Fibroblast of mammary gland (primary cell): ENCODE measurements around the gene RGS6.

Experiments used
- DNase-seq: peaks from one replicate; pipeline ENCODE4 v3.0.0-alpha.2; 2010; ENCODE audit warnings: low read depth
- H3K4me3 ChIP-seq: 2 replicates; pipeline ENCODE4 v1.5.1; 2011; ENCODE audit warnings: low read depth, mild to moderate bottlenecking, low read length, moderate library complexity; ENCODE audit not compliant: control insufficient read depth
- CTCF ChIP-seq: conservative IDR thresholded peaks from 2 replicates; pipeline ENCODE4 v1.5.1; 2011; ENCODE audit warnings: low read depth, low read length, inconsistent platforms; ENCODE audit not compliant: control insufficient read depth, insufficient read depth

RGS6 gene

DNA sequence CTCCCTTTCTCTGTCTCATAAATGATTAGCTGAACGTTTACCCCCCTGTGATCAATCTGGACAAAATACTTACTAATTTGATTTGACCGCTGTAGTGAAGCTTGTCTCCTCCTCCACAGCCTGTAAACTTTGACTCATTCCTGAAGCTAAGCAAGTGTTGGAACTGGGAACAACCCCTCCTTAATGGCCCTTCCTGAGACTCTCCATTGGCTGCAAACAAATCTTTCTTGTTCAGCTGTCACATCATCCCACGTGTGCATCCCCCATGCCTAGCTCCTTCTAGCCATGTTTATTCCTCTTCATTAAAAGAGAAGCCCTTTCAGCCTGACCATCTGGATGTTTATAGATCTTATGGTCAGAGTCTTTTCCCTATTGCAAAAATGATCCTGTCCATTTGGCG is 281.2 kb downstream of the RGS6 start:
- no peak for DNase-seq
- no peak for TF ChIP-seq CTCF
- H3K4me3 ChIP-seq, result no peak overlapping the region

GRCh38 chr14:72215080-72215479 is 282.9 kb downstream of the RGS6 start:
- H3K4me3 ChIP-seq, result no peak overlapping the region
- TF ChIP-seq CTCF, result no peak
- no peak for DNase-seq

DNA sequence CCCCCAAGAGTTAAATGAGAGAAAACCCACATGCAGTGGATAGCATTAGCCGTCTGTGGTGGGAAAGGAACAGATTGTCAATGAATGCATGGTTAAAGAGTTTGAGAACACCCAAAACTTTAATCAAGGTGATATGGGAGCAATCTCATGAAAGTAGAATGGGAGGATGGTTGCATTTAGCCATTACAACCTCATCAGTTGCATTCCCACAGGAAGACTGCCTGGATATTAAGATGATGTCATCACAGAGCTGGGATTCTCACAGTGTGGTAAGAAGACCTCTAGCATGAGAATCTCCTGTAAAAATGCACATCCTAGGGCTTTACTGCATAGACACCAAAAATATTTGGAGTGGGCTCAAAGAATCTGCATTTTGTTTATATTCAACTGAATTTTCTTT is 284.9 kb downstream of the RGS6 start:
- TF ChIP-seq CTCF, result no peak
- H3K4me3 ChIP-seq, result no peak overlapping the region
- DNase-seq, result no peak

DNA sequence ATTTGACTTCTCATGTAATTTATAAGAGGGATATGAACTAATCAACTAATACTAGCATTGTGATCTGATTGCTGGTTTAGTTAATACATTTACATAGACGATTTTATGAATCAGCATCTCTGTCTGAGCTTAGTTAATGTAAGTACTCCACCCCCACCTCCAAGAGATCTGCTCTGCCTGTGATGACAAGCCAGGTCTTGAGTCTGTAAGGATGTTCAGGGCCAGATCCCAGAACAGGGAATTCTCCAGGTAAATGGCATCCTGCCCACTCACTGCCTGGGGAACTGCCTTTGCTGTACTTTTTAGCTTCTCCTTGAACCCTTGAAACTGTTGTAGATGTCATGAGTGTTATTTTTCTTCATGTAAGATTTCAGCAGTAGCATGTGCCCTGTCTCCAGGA is 289.8 kb downstream of the RGS6 start:
- DNase-seq, result no peak
- no peak overlapping the region for H3K4me3 ChIP-seq
- TF ChIP-seq CTCF, result no peak

- no peak overlapping the region for H3K4me3 ChIP-seq
- TF ChIP-seq CTCF, result no peak
- no peak for DNase-seq
Measured at GRCh38 chr14:72236629-72237028, 304.4 kb downstream of the RGS6 start.

DNA sequence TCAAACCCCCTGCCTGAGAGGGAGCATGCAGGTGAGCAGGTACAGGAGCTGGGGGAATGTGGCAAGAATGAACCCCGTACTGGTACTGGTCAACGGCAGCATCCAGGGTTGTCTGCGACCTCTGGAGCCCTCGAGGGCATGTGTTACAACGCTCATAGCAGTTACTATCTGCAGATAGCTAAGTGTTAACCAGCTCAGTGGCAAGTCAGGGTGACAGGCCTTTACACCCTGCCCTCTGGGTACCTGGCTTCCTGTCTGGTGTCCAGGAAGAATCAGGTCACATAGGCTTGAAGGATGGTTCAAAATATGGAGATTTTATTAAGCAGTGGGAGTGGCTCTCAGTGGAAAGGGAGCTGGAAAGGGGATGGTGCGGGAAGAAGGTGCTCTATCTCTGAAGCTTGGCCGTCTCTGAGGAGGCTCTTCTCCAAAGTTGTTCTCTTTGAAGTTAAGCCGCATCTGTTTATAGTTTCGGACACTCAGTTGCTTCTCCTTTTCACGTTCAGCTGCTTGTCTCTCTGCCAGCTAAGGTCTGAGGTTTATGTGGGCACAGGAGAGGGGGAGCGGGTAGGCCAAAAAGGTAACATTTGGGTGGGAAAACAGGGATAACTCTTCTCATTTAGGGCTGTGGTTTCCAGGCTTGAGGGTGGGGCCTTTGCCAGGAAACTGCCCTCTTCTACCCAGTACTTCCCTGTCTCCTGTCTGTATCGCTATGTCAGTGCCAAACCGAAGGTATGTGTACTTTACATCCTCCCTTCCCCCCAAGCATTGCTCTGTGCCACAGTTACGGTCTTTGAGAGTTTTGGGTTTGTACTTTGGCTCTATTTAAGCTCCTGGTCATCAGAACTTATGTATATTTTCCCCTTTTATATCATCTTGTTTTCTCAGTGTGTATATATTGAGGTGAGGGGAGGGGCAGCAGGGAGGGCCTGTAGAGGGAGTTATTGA is 305.8 kb downstream of the RGS6 start:
- no peak overlapping the region for H3K4me3 ChIP-seq
- no peak for DNase-seq
- TF ChIP-seq CTCF, result no peak
